SK-N-SH (cell line): Measurements from ENCODE around the gene LHPP. TPM values are rescaled to one million over a fixed set of nuclear protein-coding genes. Genes with fewer than 3 reads are reported as not detected.

Experiments used
- CTCF ChIA-PET: fragments of 300-600, 350-600 bp; formaldehyde crosslinking; extraction: SDS; loops from one replicate; lab custom pipeline; 2021; lab: Yijun Ruan, JAX
- POLR2A ChIA-PET: fragments of 350-600 bp; sonication (Branson Sonifier 250); formaldehyde crosslinking; extraction: SDS; loops from one replicate; lab custom pipeline; 2020; ENCODE audit warnings: antibody characterized with exemption, inconsistent platforms; lab: Yijun Ruan, JAX
- DNase-seq: peaks from one replicate; pipeline ENCODE4 v3.0.0; 2012
- H2AFZ ChIP-seq: fragments of 200-600 bp; sonication (generic); 2 replicates; pipeline ENCODE4 v1.8.1; 2016; ENCODE audit warnings: antibody characterized with exemption, mild to moderate bottlenecking, low read depth
- H3F3A ChIP-seq: fragments of 200-600 bp; sonication (generic); replicated peaks from 2 replicates; pipeline ENCODE3; 2016; ENCODE audit warnings: antibody characterized with exemption, mild to moderate bottlenecking; ENCODE audit not compliant: insufficient read depth
- H3K27ac ChIP-seq, 2 experiments: fragments of 200-500 bp in 1 of 2; fragments of 200-600 bp in 1 of 2; sonication (Bioruptor generic) in 1 of 2; sonication (generic), shearing (Covaris generic) in 1 of 2; 2 replicates each; pipeline versions ENCODE4 v1.5.1 to v1.6.1; 2014 to 2016; ENCODE audit warnings: low read depth in 2 of 2, inconsistent platforms in 1 of 2, low read length in 1 of 2, mild to moderate bottlenecking in 1 of 2, mixed read lengths in 1 of 2
- H3K27me3 ChIP-seq: fragments of 200-600 bp; sonication (generic), shearing (Covaris generic); 2 replicates; pipeline ENCODE4 v1.6.1; 2016; ENCODE audit warnings: mixed run types; ENCODE audit not compliant: insufficient read depth
- H3K36me3 ChIP-seq, 2 experiments: fragments of 200-500 bp in 1 of 2; fragments of 200-600 bp in 1 of 2; sonication (Bioruptor generic) in 1 of 2; sonication (generic) in 1 of 2; replicated peaks in 1 of 2; 2 replicates each; pipeline versions ENCODE3 to v1.5.1; 2014 to 2016; ENCODE audit warnings: low read length in 1 of 2, mild to moderate bottlenecking in 1 of 2; ENCODE audit not compliant: insufficient read depth in 2 of 2, control insufficient read depth in 1 of 2
- H3K4me1 ChIP-seq, 2 experiments: fragments of 200-500 bp in 1 of 2; fragments of 200-600 bp in 1 of 2; sonication (Bioruptor generic) in 1 of 2; sonication (generic), shearing (Covaris generic) in 1 of 2; 2 replicates each; pipeline versions ENCODE4 v1.5.1 to v1.6.1; 2014 to 2016; ENCODE audit warnings: low read depth in 1 of 2, low read length in 1 of 2, mixed run types in 1 of 2; ENCODE audit not compliant: insufficient read depth in 2 of 2, control insufficient read depth in 1 of 2
- H3K4me2 ChIP-seq: fragments of 200-600 bp; sonication (generic), shearing (Covaris generic); 2 replicates; pipeline ENCODE4 v1.6.1; 2017; ENCODE audit warnings: mixed run types
- H3K4me3 ChIP-seq, 2 experiments: fragments of 200-500 bp in 1 of 2; fragments of 200-600 bp in 1 of 2; sonication (Bioruptor generic) in 1 of 2; sonication (generic), shearing (Covaris generic) in 1 of 2; 2 replicates each; pipeline versions ENCODE4 v1.5.1 to v1.8.1; 2014 to 2016; ENCODE audit warnings: low read depth in 2 of 2, inconsistent platforms in 1 of 2, low read length in 1 of 2, mild to moderate bottlenecking in 1 of 2, mixed read lengths in 1 of 2, moderate library complexity in 1 of 2
- H3K79me2 ChIP-seq: fragments of 200-600 bp; sonication (generic); 2 replicates; pipeline ENCODE4 v1.8.1; 2017; ENCODE audit warnings: mild to moderate bottlenecking; ENCODE audit not compliant: insufficient read depth
- H3K9ac ChIP-seq: fragments of 200-600 bp; sonication (generic); 2 replicates; pipeline ENCODE4 v1.6.1; 2017; ENCODE audit warnings: mixed run types
- H3K9me2 ChIP-seq: fragments of 200-600 bp; sonication (generic); 2 replicates; pipeline ENCODE4 v1.6.1; 2017; ENCODE audit warnings: mixed run types
- H3K9me3 ChIP-seq: fragments of 200-600 bp; sonication (generic); 2 replicates; pipeline ENCODE4 v1.6.1; 2017; ENCODE audit warnings: mixed run types, mild to moderate bottlenecking, moderate library complexity
- H4K20me1 ChIP-seq: fragments of 200-600 bp; sonication (generic); 2 replicates; pipeline ENCODE4 v1.6.1; 2017; ENCODE audit warnings: mild to moderate bottlenecking, mixed run types; ENCODE audit not compliant: insufficient read depth
- ELF1 ChIP-seq: IDR thresholded peaks from 2 replicates; pipeline ENCODE4 v1.4.0; 2012
- FOXJ3 ChIP-seq: sonication (generic); formaldehyde crosslinking; IDR thresholded peaks from 2 replicates; pipeline ENCODE4 v1.5.1; 2020; ENCODE audit warnings: mild to moderate bottlenecking, missing genetic modification reagents
- GATA2 ChIP-seq: sonication (generic); formaldehyde crosslinking; IDR thresholded peaks from 2 replicates; pipeline ENCODE4 v1.5.0; 2020; ENCODE audit warnings: mild to moderate bottlenecking, missing genetic modification reagents
- JUND ChIP-seq: IDR thresholded peaks from 2 replicates; pipeline ENCODE4 v1.4.0; 2012
- PBX3 ChIP-seq: IDR thresholded peaks from 2 replicates; pipeline ENCODE4; 2012
- POLR2AphosphoS5 ChIP-seq: IDR thresholded peaks from 2 replicates; pipeline ENCODE4 v1.6.1; 2012; ENCODE audit warnings: low read depth, low read length
- RAD21 ChIP-seq: IDR thresholded peaks from 2 replicates; pipeline ENCODE4 v1.6.1; 2012; ENCODE audit warnings: mild to moderate bottlenecking, low read length
- RXRA ChIP-seq: IDR thresholded peaks from 2 replicates; pipeline ENCODE4 v1.4.0; 2012; ENCODE audit warnings: low read depth, mild to moderate bottlenecking, borderline replicate concordance
- TCF12 ChIP-seq: IDR thresholded peaks from 2 replicates; pipeline ENCODE4 v1.4.0; 2012
- TEAD4 ChIP-seq: IDR thresholded peaks from 2 replicates; pipeline ENCODE4 v1.4.0; 2012; ENCODE audit warnings: mild to moderate bottlenecking, borderline replicate concordance; ENCODE audit not compliant: insufficient read depth
- YY1 ChIP-seq: IDR thresholded peaks from 2 replicates; pipeline ENCODE4 v1.4.0; 2012; ENCODE audit warnings: low read depth, mild to moderate bottlenecking
- WGBS: methylation state at CpG from one replicate; pipeline ENCODE4 v1.1.6; 2017; ENCODE audit warnings: low lambda C conversion rate; 5-methylcytosine and 5-hydroxymethylcytosine counted together
- polyA plus RNA-seq, 3 experiments: library from polyadenylated mRNA; depleted of rRNA; stranded (reverse); fragments of >200 nt; gene quantifications; 2 replicates each; pipeline ENCODE4 v1.2.3, GENCODE V29; 2012
- TF ChIP-seq, protein P1 (sequence below): IDR thresholded peaks from 2 replicates; pipeline ENCODE4 v1.6.1; 2012; ENCODE audit warnings: mild to moderate bottlenecking, low read depth, low read length, moderate library complexity

Gene LHPP
- polyA plus RNA-seq, 1 of the 3 experiments (the other 2 are of a cell fraction), result 29.8 TPM

GRCh38 chr10:124478515-124478914, 16.9 kb downstream of the LHPP start:
- Histone ChIP-seq H3K4me1 (peaks cover 0 to 7% of the 10 kb centered on the region in 2 experiments; a peak in 1 of 4 replicates), H3F3A (no peaks in the 10 kb centered on the region), H3K27ac (no peak overlapping the region), H3K9me2 (no peaks in the 10 kb centered on the region), H4K20me1 (no peaks in the 10 kb centered on the region), H3K36me3 (no peaks in the 10 kb centered on the region), H3K79me2 (no peaks in the 10 kb centered on the region), H3K9me3 (no peaks in the 10 kb centered on the region), H3K4me3 (no peak overlapping the region), H3K4me2 (no peak overlapping the region), H3K9ac (no peak overlapping the region), H3K27me3 (no peaks in the 10 kb centered on the region), H2AFZ (no peak overlapping the region)
- CTCF ChIA-PET, result no interaction called here
- POLR2A ChIA-PET, result no interaction called here
- WGBS, result 100% methylated on average over 2 of the region's 14 CpGs
- no peak for DNase-seq
- TF ChIP-seq ELF1, result no peak
- no peak for TF ChIP-seq PBX3
- TF ChIP-seq TEAD4, result no peak
- no peak for TF ChIP-seq FOXJ3 (CRISPR knock-in tag)
- no peak for TF ChIP-seq YY1
- no peak for TF ChIP-seq RAD21
- TF ChIP-seq TCF12, result no peak
- no peak for TF ChIP-seq POLR2AphosphoS5
- no peak for TF ChIP-seq GATA2 (CRISPR knock-in tag)
- TF ChIP-seq RXRA, result no peak
- TF ChIP-seq JUND, result no peak
- TF ChIP-seq, protein P1, sequence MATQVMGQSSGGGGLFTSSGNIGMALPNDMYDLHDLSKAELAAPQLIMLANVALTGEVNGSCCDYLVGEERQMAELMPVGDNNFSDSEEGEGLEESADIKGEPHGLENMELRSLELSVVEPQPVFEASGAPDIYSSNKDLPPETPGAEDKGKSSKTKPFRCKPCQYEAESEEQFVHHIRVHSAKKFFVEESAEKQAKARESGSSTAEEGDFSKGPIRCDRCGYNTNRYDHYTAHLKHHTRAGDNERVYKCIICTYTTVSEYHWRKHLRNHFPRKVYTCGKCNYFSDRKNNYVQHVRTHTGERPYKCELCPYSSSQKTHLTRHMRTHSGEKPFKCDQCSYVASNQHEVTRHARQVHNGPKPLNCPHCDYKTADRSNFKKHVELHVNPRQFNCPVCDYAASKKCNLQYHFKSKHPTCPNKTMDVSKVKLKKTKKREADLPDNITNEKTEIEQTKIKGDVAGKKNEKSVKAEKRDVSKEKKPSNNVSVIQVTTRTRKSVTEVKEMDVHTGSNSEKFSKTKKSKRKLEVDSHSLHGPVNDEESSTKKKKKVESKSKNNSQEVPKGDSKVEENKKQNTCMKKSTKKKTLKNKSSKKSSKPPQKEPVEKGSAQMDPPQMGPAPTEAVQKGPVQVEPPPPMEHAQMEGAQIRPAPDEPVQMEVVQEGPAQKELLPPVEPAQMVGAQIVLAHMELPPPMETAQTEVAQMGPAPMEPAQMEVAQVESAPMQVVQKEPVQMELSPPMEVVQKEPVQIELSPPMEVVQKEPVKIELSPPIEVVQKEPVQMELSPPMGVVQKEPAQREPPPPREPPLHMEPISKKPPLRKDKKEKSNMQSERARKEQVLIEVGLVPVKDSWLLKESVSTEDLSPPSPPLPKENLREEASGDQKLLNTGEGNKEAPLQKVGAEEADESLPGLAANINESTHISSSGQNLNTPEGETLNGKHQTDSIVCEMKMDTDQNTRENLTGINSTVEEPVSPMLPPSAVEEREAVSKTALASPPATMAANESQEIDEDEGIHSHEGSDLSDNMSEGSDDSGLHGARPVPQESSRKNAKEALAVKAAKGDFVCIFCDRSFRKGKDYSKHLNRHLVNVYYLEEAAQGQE, result no peak

DNA sequence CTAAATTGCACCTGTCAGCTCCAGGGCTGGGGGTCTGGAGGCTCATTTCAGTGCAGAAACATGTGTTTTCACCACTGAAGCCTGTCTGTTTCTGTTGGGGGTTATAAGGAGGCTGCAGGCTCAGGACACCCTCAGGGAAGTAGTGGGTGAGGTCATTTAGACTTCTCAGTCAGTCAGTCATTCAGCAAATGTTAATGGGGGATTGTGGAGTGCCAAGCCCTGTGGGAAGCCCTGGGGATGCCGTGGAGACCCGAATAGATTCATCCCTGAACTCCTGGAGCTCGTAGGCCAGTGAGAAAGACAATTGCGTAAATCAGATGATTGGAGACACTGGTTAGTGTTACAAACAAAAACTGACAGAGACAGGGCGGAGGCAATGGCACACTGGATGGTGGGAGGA, 19.2 kb downstream of the LHPP start:
- Histone ChIP-seq H3F3A (no peaks in the 10 kb centered on the region), H3K4me3 (no peak overlapping the region), H4K20me1 (no peaks in the 10 kb centered on the region), H3K27ac (no peak overlapping the region), H2AFZ (no peak overlapping the region), H3K27me3 (no peaks in the 10 kb centered on the region), H3K79me2 (no peaks in the 10 kb centered on the region), H3K4me2 (no peak overlapping the region), H3K4me1 (peaks cover 0 to 7% of the 10 kb centered on the region in 2 experiments; a peak in 1 of 4 replicates), H3K9ac (no peak overlapping the region), H3K9me2 (no peaks in the 10 kb centered on the region), H3K36me3 (no peaks in the 10 kb centered on the region), H3K9me3 (no peaks in the 10 kb centered on the region)
- POLR2A ChIA-PET, result no interaction called here
- no peak for TF ChIP-seq ELF1
- WGBS, result 75% methylated on average over 5 of the region's 5 CpGs
- CTCF ChIA-PET, result no interaction called here
- DNase-seq, result no peak
